HG02588 (cell line): ENCODE results near the gene TPPP3.
"Not testable (repeated sequence)": the region's sequence is repeated elsewhere in the genome, so short reads cannot be mapped to it uniquely, and the experiment has no call there.

ENCODE experiments used
- ATAC-seq: cut with Tn5 transposase; IDR thresholded peaks from one replicate; pipeline ENCODE4 v1.9.1; 2021; ENCODE audit warnings: mild to moderate bottlenecking, moderate library complexity; ENCODE audit not compliant: unreplicated experiment

The TPPP3 gene

DNA sequence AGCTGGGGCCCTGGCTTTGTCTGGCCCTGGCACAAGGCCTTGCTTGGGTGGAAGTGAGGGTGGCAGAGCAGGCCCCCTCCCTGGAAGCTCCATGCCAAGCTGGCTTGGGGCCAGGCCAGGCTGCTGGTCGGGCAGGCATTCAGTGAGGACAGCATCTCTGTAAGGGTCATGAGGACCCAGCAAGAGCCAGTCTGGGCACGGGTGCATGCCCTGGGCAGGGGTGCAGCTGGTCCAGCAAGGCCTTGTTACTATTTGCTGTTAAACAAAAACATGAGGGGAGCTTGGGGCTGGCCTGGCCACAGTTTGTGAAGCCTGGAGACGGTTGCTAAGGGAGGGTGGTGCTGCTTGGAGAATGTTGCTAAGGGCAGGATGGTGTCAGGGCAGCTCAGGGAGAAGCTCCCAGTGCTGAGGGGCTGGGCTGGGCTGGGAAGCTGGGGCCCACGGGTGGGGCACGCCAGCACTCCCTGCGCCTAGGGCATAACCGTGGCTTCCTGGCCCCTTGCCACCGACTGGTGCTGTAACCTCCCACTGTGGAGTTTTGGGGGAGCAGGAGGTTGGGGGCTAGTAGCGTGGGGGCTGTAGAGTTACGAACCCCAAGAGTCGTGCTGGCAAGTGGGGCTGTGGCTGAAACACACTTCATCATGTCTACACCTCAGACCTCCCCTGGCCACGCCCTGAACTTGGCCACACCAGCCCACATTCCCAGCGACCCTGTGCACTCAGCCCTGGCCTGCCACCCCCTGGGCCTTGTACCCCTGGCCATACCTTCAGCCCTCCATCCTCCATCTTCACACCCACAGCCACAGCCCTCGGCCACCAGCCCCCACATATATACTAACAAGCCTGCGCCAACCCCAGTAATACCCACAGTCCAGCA is 1.6 kb downstream of the TPPP3 start:
- ATAC-seq, result no peak

DNA sequence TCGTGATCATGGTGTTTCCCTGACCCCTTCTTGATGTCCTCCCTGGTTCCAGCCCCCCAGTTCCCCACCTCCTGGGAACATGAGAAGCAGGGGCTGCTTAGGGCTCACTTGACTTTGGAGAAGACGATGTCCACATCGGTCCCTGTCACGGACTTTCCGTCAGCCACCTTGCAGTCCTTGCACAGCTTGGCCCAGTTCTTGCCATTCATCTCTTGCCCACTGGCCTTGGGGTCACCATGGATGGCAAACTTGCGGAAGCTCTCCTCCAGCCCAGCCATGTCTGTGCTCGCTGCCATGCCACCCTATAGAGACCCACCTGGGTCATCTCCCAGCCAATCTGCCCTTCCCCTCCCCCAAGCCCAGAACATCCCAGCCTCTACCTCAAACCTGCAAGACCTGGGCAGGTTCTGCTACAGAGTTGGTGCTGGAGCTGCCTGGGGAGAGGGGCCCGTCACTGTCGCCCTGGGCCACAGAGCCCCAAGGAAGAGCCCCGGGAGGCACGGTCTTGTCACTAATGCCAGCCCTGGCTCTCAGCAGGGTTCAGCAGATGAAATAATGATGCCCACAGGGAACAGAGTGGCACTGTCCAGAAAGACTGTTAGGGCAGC is 2.4 kb downstream of the TPPP3 start:
- ATAC-seq, result no peak

DNA sequence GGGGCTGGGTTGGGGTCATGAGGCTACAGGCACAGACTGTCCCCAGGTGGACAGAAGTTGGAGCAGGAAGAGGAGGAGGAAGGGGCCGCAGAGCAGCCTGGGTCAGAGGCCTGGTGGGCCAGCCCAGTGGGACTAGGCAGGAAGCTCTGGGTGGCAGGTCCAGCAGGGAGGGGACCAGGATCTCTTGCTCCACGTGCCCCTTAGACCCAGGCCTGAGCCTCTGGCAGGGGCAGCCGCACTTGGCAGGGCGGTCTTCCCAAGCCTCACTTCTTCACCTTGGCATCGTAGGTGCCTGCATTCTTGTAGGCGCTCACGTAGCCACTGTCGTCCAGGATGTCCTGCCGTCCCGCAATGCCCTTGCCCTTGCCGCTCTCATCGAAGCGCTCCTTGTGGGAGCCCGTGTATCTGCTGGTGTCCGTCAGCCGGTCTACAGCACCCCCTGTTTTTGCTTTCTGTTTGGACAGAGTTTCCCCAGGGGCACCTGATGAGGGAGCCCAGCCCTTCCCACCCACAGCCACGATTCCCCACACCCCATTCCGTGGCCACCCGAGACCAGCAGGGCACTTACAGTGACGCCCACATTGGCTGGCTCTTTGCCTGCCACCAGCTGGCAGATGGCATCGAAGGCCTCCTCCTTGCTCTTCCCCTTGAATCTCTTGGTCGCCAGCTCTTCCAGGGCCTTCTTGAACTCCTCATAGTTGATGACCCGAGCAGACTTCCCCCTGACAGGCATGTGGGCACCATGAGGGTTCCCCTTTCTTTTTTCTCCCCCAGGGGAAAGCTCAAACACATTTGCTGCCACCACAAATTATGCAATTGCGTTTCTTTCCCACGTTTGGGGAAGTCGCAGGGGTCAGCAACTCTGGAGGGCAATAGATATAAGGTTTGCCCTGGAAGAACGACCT is 3.1 kb downstream of the TPPP3 start:
- ATAC-seq, result no peak

DNA sequence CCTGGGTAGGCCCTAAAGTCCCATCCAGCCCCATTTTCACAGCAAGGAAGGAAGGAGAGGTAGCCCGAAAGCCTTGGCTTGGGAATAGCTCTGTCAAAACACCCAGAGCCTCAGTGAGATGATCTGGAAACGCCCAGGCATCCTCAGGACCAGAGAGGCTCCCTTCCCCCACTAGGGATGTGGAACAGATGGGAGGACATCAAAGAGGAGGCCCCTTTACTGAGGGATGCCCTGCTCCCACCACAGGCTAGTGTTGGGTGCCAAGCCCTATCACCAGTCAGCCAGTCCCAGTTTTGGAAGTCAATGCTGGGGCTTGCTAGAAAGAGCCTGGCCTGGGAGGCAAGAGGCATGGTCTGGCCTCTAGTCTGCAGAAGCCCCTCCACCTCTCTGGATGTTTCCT is 4.7 kb downstream of the TPPP3 start:
- no peak for ATAC-seq

DNA sequence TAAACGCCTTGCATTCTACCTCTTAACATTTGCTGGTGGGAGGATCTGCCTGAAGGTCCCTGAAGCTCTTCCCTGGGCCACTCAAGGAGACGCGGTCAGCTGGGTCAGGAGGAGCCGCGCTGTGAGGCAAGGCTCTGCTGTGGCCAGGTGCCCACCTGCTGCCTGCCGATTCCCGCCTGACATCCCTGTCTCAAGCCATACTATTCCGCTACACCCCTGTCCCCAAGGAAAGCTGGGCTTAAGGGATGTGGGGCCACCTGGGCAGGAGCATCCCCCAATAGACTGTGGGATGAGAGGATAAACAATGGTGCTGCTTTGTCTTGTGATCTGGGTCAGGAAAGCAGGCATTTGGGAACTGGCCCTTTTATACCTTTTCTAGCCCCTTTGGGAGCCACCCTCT is 5.1 kb downstream of the TPPP3 start:
- no peak for ATAC-seq

DNA sequence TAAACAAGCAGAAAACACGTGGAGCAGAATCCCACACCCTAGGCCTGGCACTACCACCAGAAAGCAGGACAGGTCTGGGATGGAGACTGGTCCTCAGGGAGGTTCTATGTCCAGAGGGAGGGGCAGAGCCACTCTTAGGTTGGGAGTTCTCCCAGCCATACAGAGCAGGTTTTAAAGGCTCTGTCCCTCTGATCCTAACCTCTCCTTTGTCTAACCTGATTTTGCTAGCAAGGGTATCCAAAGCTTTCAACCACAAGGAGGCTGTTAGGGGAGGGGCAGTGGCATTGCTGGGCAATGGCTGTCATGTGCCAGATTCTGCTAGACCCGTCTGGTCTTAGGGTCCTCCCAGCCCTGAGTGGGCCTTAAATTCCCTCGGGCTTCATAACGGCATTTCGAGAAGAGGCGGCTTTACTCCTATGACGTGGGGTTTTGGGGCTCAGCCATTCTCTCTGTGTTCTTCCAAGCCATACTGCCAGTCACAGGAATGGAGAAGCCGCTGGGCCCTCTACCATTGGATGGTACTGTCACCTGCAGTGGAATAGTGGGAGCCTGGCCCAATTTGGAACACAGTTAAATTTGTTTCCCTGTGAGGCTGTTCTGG is 5.7 kb downstream of the TPPP3 start:
- ATAC-seq, result no peak

DNA sequence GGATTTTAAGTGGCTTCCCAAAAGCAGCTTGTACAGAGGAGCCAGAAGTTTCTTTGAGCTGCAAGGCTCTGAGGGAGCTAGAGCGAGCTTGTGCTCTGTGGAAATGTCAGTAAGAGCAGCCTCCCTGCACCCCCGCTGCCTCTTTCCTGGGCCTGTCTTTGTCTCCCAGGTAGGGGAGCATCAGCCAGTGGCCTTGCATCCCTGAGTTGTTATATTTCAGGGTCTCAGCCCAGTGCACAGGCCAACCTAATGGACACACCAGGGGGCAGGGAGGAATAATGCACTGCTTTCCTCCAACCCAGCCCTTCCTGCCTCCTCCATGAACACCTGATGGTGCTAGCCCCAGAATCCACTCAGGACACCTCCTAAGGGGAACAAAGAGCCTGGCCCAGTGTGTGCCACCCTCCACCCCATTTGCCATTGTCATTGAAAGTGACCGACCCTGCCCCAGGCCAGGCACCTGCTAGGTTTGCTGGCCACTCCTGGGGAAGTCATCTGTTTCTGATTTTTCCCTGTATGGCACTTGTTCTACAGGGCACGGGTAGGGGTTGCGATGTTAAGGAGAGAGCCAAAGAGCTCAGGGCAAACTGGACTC is 6.3 kb downstream of the TPPP3 start:
- ATAC-seq, result no peak

DNA sequence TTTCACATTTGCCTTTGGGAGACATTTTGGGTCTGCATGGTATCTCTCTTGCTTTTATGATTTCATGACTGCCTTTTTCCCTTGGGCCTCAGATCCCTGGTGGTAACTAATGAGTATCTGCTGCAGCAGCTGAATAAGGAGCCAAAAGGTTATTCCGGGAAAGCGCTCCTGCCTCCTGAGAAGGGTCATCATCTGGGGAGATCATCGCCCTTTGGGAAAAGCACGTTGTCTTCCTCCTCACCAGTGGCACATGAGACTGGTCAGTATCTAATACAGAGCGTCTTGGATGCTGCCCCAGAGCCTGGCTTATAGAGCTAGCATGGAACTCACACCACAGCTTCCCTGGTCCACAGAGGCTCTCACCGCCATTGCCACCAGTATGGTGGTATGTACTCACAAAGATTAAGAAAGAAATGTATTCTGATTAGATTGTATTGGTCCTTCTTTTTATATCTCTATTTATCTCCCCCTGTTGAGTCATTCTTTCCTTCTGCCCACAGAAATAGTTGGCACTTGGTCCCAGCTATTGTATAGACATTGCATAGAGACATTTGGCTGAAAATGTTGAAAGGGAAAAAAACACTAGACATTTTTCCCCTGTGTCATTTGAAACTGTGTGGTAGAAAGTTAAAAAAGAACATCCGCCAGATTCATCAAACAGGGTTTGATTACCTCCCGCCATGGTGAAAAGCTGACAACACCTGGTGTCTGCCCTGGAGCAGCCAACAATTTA is 8.4 kb downstream of the TPPP3 start:
- ATAC-seq, result no peak

DNA sequence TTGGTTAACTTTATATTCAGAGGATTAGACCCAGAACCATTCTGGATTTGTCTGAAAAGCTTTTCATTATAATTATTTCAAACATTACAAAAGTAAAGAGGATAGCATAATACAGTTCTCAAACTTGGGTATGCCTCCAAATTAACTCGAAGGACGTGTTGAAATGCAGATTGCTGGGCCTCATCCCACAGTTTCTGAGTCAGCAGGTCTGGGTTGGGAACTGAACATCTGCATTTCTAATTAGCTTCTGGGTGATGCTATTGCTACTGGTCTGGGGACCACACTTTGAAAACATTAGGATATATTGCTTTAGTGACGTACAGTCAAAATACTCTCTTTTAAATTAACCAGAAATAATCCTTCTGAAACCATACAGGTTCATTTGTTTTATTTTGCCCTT is 10.0 kb downstream of the TPPP3 start:
- no peak for ATAC-seq

DNA sequence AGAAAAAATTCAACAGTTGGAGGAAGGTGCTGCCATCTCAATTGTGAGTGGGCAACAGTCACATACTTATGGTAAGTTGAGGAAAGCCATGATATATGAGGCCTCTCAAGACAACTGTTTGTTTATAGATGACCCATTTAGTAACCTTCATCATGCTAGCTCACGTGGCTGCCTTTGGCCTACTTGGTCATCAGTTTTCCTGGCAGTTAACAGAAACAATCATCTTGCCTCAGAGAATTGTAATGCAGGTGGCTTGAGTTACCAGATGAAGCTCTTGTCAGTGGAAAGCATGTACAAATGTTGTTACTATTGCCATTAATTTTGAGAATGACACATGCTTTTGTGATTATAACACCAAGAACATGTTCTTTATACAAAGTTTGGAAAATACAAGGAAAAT is 14.7 kb downstream of the TPPP3 start:
- no peak for ATAC-seq

DNA sequence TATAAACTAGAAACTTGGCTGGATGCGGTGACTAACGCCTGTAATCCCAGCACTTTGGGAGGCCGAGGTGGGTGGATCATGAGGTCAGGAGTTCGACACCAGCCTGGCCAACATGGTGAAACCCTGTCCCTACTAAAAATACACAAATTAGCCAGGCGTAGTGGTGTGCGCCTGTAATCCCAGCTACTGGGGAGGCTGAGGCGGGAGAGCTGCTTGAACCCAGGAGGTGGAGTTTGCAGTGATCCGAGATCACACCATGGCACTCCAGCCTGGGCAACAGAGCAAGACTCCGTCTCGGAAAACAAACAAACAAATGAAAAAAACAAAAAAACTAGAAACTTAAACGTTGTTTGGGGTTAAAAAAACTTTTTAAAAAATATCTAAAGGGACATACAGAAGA is 17.3 kb downstream of the TPPP3 start:
- ATAC-seq, result not testable (repeated sequence)

DNA sequence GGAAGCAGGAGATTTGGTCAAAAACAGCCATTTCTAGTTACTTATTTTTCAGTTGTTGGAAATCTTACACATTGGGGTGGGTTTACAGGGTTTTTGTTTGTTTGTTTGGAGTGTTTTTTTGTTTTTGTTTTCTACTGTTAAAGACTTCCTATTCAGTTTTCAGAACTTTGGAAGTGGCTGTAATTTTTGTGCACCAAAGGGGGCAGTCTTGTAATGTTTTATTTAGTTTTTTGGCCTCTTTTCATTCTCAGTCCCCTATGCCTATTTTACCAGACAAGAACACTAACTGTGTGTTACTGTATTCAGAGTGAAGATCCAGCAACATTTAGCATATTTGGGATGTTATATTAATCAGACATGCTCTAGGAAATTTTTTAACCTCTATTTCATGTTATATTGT is 20.6 kb downstream of the TPPP3 start:
- no peak for ATAC-seq

DNA sequence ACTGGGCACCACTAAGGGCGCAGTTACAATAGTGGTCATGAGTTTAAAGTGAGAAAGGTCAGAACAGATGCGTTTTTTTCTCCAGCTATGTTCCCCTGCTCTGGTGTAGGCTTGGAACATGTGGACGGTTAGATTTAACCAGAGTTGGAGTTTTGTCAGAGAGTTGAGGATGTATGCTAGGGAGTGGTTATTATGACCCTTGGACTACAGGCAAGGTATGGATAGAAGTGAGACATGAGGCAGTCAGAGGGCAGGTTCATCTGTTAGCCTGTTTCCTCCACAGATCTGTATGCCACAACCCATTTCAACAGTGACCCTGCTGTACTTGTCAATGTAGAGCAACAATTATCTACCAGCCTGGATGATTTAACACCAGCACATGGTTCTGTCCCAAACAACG is 22.6 kb downstream of the TPPP3 start:
- no peak for ATAC-seq

DNA sequence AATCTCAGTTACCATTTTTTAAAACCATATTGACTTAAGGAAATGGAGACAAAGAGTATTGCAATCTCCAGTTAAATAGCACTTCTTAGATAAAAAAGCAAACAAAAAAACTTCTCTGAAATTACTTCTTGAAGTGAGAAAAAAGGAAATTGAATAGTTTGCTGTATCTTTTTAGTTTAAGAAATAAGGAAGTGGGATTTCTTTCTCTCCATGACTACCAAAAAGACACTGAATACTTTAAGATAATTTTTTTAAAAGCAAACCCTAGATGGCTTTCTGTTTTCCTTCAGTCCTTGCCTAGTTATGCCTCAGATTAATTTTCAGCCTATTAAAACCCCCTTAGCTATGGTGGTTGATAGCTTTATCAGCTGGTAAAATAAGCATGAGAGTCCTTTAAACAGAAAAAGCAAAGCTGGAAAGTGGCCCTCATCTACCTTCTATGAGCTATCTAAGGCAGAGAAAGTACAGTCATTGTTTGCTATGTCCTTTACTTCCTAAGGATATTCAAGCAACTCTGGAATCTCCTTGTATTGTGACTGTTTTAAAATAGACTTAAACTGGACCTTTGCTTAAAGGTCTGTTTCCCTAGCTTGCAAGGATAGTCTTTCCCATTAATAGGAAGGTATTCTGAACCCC is 28.6 kb downstream of the TPPP3 start:
- ATAC-seq, result no peak

DNA sequence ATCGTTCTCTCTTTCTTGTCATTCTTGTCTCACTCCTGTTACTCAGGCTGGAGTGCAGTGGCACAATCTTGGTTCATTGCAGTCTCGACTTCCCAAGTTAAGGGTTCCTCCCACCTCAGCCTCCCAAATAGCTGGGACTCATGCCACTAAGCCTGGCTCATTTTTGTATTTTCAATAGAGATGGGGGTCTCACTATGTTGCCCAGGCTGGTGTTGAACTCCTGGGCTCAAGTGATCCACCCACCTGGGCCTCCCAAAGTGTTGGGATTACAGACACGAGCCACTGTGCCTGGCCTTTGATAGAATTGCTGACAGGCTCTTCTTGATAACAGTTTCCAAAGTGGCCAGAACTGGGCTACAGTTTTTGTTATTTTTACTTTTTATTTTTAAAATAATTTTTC is 32.3 kb downstream of the TPPP3 start:
- no peak for ATAC-seq

DNA sequence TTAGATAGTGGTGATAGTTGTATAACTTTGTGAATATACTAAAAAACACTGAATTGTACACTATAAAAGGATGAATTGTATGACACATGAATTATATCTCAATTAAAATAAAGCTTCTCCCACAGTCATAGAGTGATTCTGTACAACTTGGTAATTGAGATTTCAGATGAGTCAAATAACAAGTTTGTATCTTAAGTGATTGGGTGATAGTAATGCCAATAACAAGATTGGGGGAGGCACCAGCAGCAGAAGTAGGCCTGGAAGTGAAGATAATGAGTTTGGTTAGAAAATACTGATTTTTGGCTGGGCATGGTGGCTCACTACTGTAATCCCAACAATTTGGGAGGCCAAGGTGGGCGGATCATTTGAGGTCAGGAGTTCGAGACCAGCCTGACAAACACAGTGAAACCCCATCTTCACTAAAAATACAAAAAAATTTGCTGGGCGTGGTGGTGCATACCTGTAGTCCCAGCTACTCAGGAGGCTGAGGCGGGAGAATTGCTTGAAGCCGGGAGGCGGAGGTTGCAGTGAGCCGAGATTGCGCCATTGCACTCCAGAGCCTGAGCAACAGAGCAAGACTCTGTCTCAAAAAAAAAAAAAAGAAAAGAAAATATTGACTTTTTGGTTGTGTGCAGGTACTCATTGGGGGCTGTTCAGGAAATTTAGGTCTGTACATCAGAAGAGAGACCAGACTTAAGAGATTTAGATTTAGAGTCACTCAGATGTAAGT is 33.6 kb downstream of the TPPP3 start:
- ATAC-seq, result not testable (repeated sequence)

DNA sequence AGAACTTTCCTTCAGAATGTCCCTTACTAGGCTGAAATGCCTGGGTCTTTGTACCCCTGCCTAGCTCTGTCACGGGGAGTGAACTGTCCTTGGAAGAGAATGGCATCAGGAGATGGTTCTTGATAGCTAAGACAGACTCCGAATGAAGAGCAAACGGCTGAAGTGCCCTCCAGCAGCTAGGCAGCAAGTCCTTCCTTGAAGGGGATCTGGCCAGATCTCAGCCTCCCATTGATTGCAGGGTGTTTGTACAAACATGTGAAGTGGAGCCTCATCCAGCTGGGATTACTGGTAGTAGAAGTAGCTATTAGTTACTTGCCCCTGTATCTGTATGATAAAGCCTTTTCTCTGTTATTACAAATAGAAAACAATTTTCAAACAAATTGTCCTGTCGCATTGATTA is 35.7 kb downstream of the TPPP3 start:
- no peak for ATAC-seq

DNA sequence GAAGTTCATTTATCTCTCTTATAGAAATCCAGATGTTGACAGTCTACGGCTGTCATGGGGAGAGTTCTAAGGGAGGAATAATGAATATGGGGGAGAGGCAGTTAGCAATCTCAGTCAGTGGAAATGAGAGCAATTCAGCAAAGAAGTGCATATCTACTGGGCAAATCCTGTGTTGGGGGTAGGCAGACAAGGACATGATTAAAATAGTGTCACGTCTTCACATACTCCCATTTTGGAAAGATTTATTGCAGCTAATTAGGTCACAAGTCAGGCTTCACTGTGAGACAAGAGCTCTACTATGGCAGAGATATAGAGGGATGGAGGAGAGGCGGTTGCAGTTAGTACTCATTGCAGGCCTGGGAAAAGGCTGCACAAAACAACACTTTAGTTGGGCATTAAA is 36.9 kb downstream of the TPPP3 start:
- no peak for ATAC-seq

DNA sequence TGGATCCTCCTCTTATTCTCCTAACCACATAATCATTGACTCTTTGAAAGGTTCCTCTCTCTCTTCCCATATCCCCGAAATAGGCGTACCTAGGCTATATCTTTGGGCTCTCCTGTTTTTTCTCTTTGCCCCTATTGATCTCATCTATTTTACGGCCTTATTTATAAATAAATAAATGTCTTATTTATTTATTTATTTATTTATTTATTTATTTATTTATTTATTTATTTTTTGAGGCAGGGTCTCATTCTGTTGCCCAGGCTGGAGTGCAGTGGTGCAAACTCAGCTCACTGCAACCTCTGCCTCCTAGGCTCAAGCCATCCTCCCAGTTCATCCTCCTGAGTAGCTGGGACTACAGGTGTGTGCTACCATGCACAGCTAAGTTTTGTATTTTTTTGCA is 40.8 kb downstream of the TPPP3 start:
- ATAC-seq, result not testable (repeated sequence)
